Activated T-cell treated with anti-CD3 and anti-CD28 coated beads, Interleukin-2, amount 50 U/mL, for 72 hours (primary cell): ENCODE data around the gene PLEKHG2. TPM values are rescaled to one million over a fixed set of nuclear protein-coding genes. Genes with fewer than 3 reads are reported as not detected.

Experiments used
- ATAC-seq, 2 donors: fragments of 150-1000 bp; cut with Tn5 transposase; replicated peaks in 1 of 2; 2 replicates each; pipeline ENCODE4 v1.10.0; 2021; ENCODE audit warnings: moderate library complexity in 2 of 2, mild to moderate bottlenecking in 1 of 2
- DNase-seq, 2 donors: peaks; one replicate each; pipeline ENCODE4 v3.0.0; 2021 to 2022; ENCODE audit warnings: mixed read lengths in 1 of 2
- H3K27ac Mint-ChIP-seq: one replicate; pipeline ENCODE4 v1.8.0; 2022; ENCODE audit warnings: mild to moderate bottlenecking, moderate library complexity, mixed read lengths
- H3K27me3 Mint-ChIP-seq: one replicate; pipeline ENCODE4 v1.8.0; 2022; ENCODE audit warnings: low read depth, mixed read lengths
- H3K36me3 Mint-ChIP-seq, 2 donors: one replicate each; pipeline ENCODE4 v1.8.0; 2022; ENCODE audit warnings: mixed read lengths in 2 of 2, mild to moderate bottlenecking in 1 of 2; ENCODE audit not compliant: insufficient read depth in 2 of 2
- H3K4me1 Mint-ChIP-seq: one replicate; pipeline ENCODE4 v1.8.0; 2022; ENCODE audit warnings: low read depth, mixed read lengths
- H3K4me3 Mint-ChIP-seq, 2 donors: one replicate each; pipeline ENCODE4 v1.8.0; 2022; ENCODE audit warnings: mild to moderate bottlenecking in 2 of 2, mixed read lengths in 2 of 2, moderate library complexity in 2 of 2
- H3K9me3 Mint-ChIP-seq, 2 donors: one replicate each; pipeline ENCODE4 v1.8.0; 2022; ENCODE audit warnings: mixed read lengths in 2 of 2
- total RNA-seq, 2 donors: library from RNA; stranded (reverse); gene quantifications; one replicate each; pipeline ENCODE4 v1.2.3, GENCODE V29; 2022

PLEKHG2 gene
- total RNA-seq, 2 donors from 2014 or later = 86.5 to 92.1 TPM

GRCh38 chr19:39470724-39471339 lies 58.4 kb downstream of the PLEKHG2 start:
- no peaks in the 10 kb centered on the region for H3K9me3 Mint-ChIP-seq
- H3K4me1 Mint-ChIP-seq = peaks cover 29% of the 10 kb centered on the region
- H3K27me3 Mint-ChIP-seq = no peaks in the 10 kb centered on the region
- ATAC-seq (peak in 1 of 2 donors; percentile 27), DNase-seq (no peak)
- peaks cover 16 to 49% of the 10 kb centered on the region in 2 donors for H3K36me3 Mint-ChIP-seq
- H3K4me3 Mint-ChIP-seq = no peak overlapping the region
- H3K27ac Mint-ChIP-seq = peak overlapping the region; percentile 16

GRCh38 chr19:39471756-39472536 lies 59.5 kb downstream of the PLEKHG2 start:
- ATAC-seq (no peak), DNase-seq (no peak)
- Mint-ChIP-seq H3K4me1 (peaks cover 29% of the 10 kb centered on the region), H3K27ac (peak overlapping the region; percentile 33), H3K4me3 (no peak overlapping the region), H3K36me3 (peaks cover 17 to 47% of the 10 kb centered on the region in 2 donors), H3K9me3 (no peaks in the 10 kb centered on the region), H3K27me3 (no peaks in the 10 kb centered on the region)

GRCh38 chr19:39472746-39473442 lies 60.4 kb downstream of the PLEKHG2 start:
- ATAC-seq (no peak), DNase-seq (no peak)
- no peaks in the 10 kb centered on the region for H3K9me3 Mint-ChIP-seq
- H3K27ac Mint-ChIP-seq = no peak overlapping the region
- H3K4me3 Mint-ChIP-seq = no peak overlapping the region
- peaks cover 17 to 48% of the 10 kb centered on the region in 2 donors for H3K36me3 Mint-ChIP-seq
- H3K27me3 Mint-ChIP-seq = no peaks in the 10 kb centered on the region
- H3K4me1 Mint-ChIP-seq = peaks cover 29% of the 10 kb centered on the region

GRCh38 chr19:39473443-39473960 lies 61.0 kb downstream of the PLEKHG2 start:
- H3K4me1 Mint-ChIP-seq = peaks cover 29% of the 10 kb centered on the region
- H3K36me3 Mint-ChIP-seq = peaks cover 17 to 46% of the 10 kb centered on the region in 2 donors
- H3K27ac Mint-ChIP-seq = no peak overlapping the region
- H3K4me3 Mint-ChIP-seq = no peak overlapping the region
- ATAC-seq = no peak
- no peaks in the 10 kb centered on the region for H3K9me3 Mint-ChIP-seq
- no peaks in the 10 kb centered on the region for H3K27me3 Mint-ChIP-seq
- DNase-seq = no peak

GRCh38 chr19:39474139-39474620 lies 61.7 kb downstream of the PLEKHG2 start:
- H3K27me3 Mint-ChIP-seq = no peaks in the 10 kb centered on the region
- no peaks in the 10 kb centered on the region for H3K9me3 Mint-ChIP-seq
- H3K4me3 Mint-ChIP-seq = no peak overlapping the region
- H3K4me1 Mint-ChIP-seq = peaks cover 29% of the 10 kb centered on the region
- no peak overlapping the region for H3K27ac Mint-ChIP-seq
- peaks cover 15 to 46% of the 10 kb centered on the region in 2 donors for H3K36me3 Mint-ChIP-seq
- ATAC-seq (peak; percentile 56 to 71), DNase-seq (peak; percentile 73 to 77)

- no peaks in the 10 kb centered on the region for H3K9me3 Mint-ChIP-seq
- H3K4me1 Mint-ChIP-seq = peaks cover 25% of the 10 kb centered on the region
- H3K36me3 Mint-ChIP-seq = peaks cover 11 to 33% of the 10 kb centered on the region in 2 donors
- no peak overlapping the region for H3K27ac Mint-ChIP-seq
- DNase-seq (no peak), ATAC-seq (no peak)
- H3K4me3 Mint-ChIP-seq = no peak overlapping the region
- no peaks in the 10 kb centered on the region for H3K27me3 Mint-ChIP-seq
Measured at GRCh38 chr19:39475748-39476147, 63.3 kb downstream of the PLEKHG2 start.

Other genes starting within 250 kb of the PLEKHG2 start
- not detected for gene NCCRP1, start 215.7 kb upstream of the PLEKHG2 start, total RNA-seq
- not detected for gene SYCN, start 208.4 kb upstream of the PLEKHG2 start, total RNA-seq
- gene IFNL3, start 167.7 kb upstream of the PLEKHG2 start, total RNA-seq = under 1 TPM in 1 of 2 donors, not detected in 1; 0.53 TPM
- gene IFNL4, start 163.8 kb upstream of the PLEKHG2 start, total RNA-seq = not detected
- under 1 TPM in 1 of 2 donors, not detected in 1; 0.46 TPM for gene IFNL2, start 144.3 kb upstream of the PLEKHG2 start, total RNA-seq
- 1 to 10 TPM in 1 of 2 donors, under 1 TPM in 1; 0.29 to 1.7 TPM for gene IFNL1, start 116.3 kb upstream of the PLEKHG2 start, total RNA-seq
- 1 to 10 TPM; 4.5 to 6.7 TPM for gene LRFN1, start 91.8 kb upstream of the PLEKHG2 start, total RNA-seq
- gene GMFG, start 76.6 kb upstream of the PLEKHG2 start, total RNA-seq = 100 to 1,000 TPM; 351 to 353 TPM
- 10 to 100 TPM; 59.6 to 63.6 TPM for gene SAMD4B, start 70.2 kb upstream of the PLEKHG2 start, total RNA-seq
- gene PAF1, start 21.6 kb upstream of the PLEKHG2 start, total RNA-seq = 10 to 100 TPM; 52.0 TPM
- 10 to 100 TPM; 26.4 to 34.3 TPM for gene MED29, start 21.3 kb upstream of the PLEKHG2 start, total RNA-seq
- gene ZFP36, start 5.8 kb upstream of the PLEKHG2 start, total RNA-seq = 100 to 1,000 TPM in 1 of 2 donors, 10 to 100 TPM in 1; 81.4 to 108 TPM
- gene RPS16, start 23.3 kb downstream of the PLEKHG2 start, total RNA-seq = 1,000 to 10,000 TPM; 3,177 to 3,644 TPM
- 100 to 1,000 TPM; 192 to 201 TPM for gene SUPT5H, start 32.9 kb downstream of the PLEKHG2 start, total RNA-seq
- 10 to 100 TPM; 52.4 to 55.8 TPM for gene TIMM50, start 68.2 kb downstream of the PLEKHG2 start, total RNA-seq
- gene DLL3, start 86.3 kb downstream of the PLEKHG2 start, total RNA-seq = 1 to 10 TPM in 1 of 2 donors, under 1 TPM in 1; 0.72 to 1.1 TPM
- not detected for gene SELENOV, start 102.5 kb downstream of the PLEKHG2 start, total RNA-seq
- gene EID2B, start 120.2 kb downstream of the PLEKHG2 start, total RNA-seq = 1 to 10 TPM; 4.3 to 4.5 TPM
- 10 to 100 TPM; 15.3 to 16.0 TPM for gene EID2, start 127.5 kb downstream of the PLEKHG2 start, total RNA-seq
- not detected for gene LGALS13, start 189.9 kb downstream of the PLEKHG2 start, total RNA-seq
- not detected for gene LGALS16, start 243.2 kb downstream of the PLEKHG2 start, total RNA-seq